ENCODE measurements around the gene OR4D2.

Gene OR4D2

GRCh38 chr17:58217766-58218165, 51.0 kb downstream of the OR4D2 start:
- no peak for DNase-seq

- DNase-seq, result peak; percentile 83
These were observed 52.4 kb downstream of the OR4D2 start, which contains the start of gene MKS1 for GRCh38 chr17:58219007-58219788. Gene MKS1 (minus strand): TSS chr17:58219255. CDS start chr17:58219230, 25 bp downstream.

GRCh38 chr17:58219789-58220183, 53.0 kb downstream of the OR4D2 start:
- DNase-seq, result no peak

All from DMS 273 treated with DMSO at 0.1 percent for 48 hours (cell line).